Erythroblast (primary cell): Measurements from ENCODE around the gene ATOH7.

Source experiments
- GATA1 ChIP-seq: IDR thresholded peaks from 2 replicates; pipeline ENCODE4 v1.6.1; 2011; ENCODE audit warnings: low read depth, mild to moderate bottlenecking, control low read depth, low read length, moderate library complexity
- POLR2A ChIP-seq: IDR thresholded peaks from 2 replicates; pipeline ENCODE4 v1.6.1; 2011; ENCODE audit warnings: mild to moderate bottlenecking, low read length

- no peak for TF ChIP-seq POLR2A
- TF ChIP-seq GATA1, result no peak
Observed at GRCh38 chr10:68196701-68197100, 35.2 kb downstream of the ATOH7 start.
